WERI-Rb-1 (cell line): ENCODE data around the gene RIN3.
A peak's percentile ranks its signal among the peaks of the same experiment; 100 is the strongest.

ENCODE experiments used
- DNase-seq: peaks from one replicate; pipeline ENCODE4 v3.0.0-alpha.2; 2020
- H3K27ac ChIP-seq: fragments of 250-450 bp; sonication (Bioruptor Pico); 2 replicates; pipeline ENCODE4 v1.5.1; 2020; ENCODE audit warnings: mild to moderate bottlenecking, moderate library complexity
- H3K27me3 ChIP-seq: fragments of 250-450 bp; sonication (Bioruptor Pico); 2 replicates; pipeline ENCODE4 v1.5.1; 2021; ENCODE audit warnings: mild to moderate bottlenecking, low read depth, moderate library complexity; ENCODE audit not compliant: insufficient read depth, severe bottlenecking
- H3K36me3 ChIP-seq: fragments of 250-450 bp; sonication (Bioruptor Pico); 2 replicates; pipeline ENCODE4 v1.5.1; 2020; ENCODE audit warnings: mild to moderate bottlenecking, moderate library complexity
- H3K4me3 ChIP-seq: 2 replicates; pipeline ENCODE4 v1.5.1; 2011; ENCODE audit warnings: low read depth, mild to moderate bottlenecking, control low read depth, low read length
- H3K9me3 ChIP-seq: fragments of 250-450 bp; sonication (Bioruptor Pico); 2 replicates; pipeline ENCODE4 v1.5.1; 2021; ENCODE audit warnings: mild to moderate bottlenecking, moderate library complexity; ENCODE audit not compliant: severe bottlenecking
- CTCF ChIP-seq: IDR thresholded peaks from 2 replicates; pipeline ENCODE4 v1.5.1; 2011; ENCODE audit warnings: low read depth, mild to moderate bottlenecking, control low read depth, inconsistent platforms, low read length

RIN3 gene

GRCh38 chr14:92687681-92688433, 174.3 kb downstream of the RIN3 start:
- peak; percentile 88 for DNase-seq
- peak overlapping the region; percentile 93 for H3K27ac ChIP-seq
- H3K9me3 ChIP-seq: no peaks in the 10 kb centered on the region
- H3K27me3 ChIP-seq: no peaks in the 10 kb centered on the region
- peak overlapping the region; percentile 75 for H3K4me3 ChIP-seq
- H3K36me3 ChIP-seq: peaks cover 30% of the 10 kb centered on the region
- no peak for TF ChIP-seq CTCF

GRCh38 chr14:92688434-92689375, 175.1 kb downstream of the RIN3 start:
- H3K4me3 ChIP-seq: peak overlapping the region; percentile 75
- no peak for TF ChIP-seq CTCF
- H3K27me3 ChIP-seq: no peaks in the 10 kb centered on the region
- DNase-seq: peak; percentile 87
- peaks cover 21% of the 10 kb centered on the region for H3K36me3 ChIP-seq
- peak overlapping the region; percentile 93 for H3K27ac ChIP-seq
- H3K9me3 ChIP-seq: no peaks in the 10 kb centered on the region

- Histone ChIP-seq H3K27ac (peak overlapping the region; percentile 93), H3K4me3 (no peak overlapping the region), H3K36me3 (peaks cover 18% of the 10 kb centered on the region), H3K27me3 (no peaks in the 10 kb centered on the region), H3K9me3 (no peaks in the 10 kb centered on the region)
- DNase-seq: peak; percentile 83
- TF ChIP-seq CTCF: peak; percentile 91
Measured at GRCh38 chr14:92690171-92691011, 176.8 kb downstream of the RIN3 start.

- Histone ChIP-seq H3K9me3 (no peaks in the 10 kb centered on the region), H3K4me3 (no peak overlapping the region), H3K27ac (no peak overlapping the region), H3K27me3 (no peaks in the 10 kb centered on the region), H3K36me3 (peaks cover under 1% of the 10 kb centered on the region; the same call in 1 of the 2 replicates)
- TF ChIP-seq CTCF: no peak
- DNase-seq: no peak
Measured at GRCh38 chr14:92692822-92693226, 179.2 kb downstream of the RIN3 start.

- DNase-seq: no peak
- Histone ChIP-seq H3K27ac (no peak overlapping the region), H3K9me3 (no peaks in the 10 kb centered on the region), H3K36me3 (no peaks in the 10 kb centered on the region), H3K27me3 (no peaks in the 10 kb centered on the region), H3K4me3 (no peak overlapping the region)
- no peak for TF ChIP-seq CTCF
Measured at GRCh38 chr14:92693998-92694795, 180.6 kb downstream of the RIN3 start.
